Spleen (tissue), 7 donors: ENCODE results near the gene RAB27A.

Experiments used
- POLR2A ChIP-seq, 3 donors: fragments of 450-650 bp; IDR thresholded peaks; one replicate each; pipeline ENCODE4 v1.5.1; 2017; ENCODE audit warnings: antibody characterized with exemption in 3 of 3, mild to moderate bottlenecking in 1 of 3
- POLR2AphosphoS5 ChIP-seq, 3 donors: sonication (generic); formaldehyde crosslinking; IDR thresholded peaks; one replicate each; pipeline ENCODE4 v1.5.1; 2017; ENCODE audit warnings: antibody characterized with exemption in 3 of 3
- TF ChIP-seq, protein P1 (sequence below), 11 experiments: fragments of 200-600 bp in 7 of 11; fragments of 450-650 bp in 4 of 11; sonication (generic) in 4 of 11; IDR thresholded peaks in 8 of 11; conservative IDR thresholded peaks in 3 of 11; 1 replicate in 7 of 11; 2 replicates in 4 of 11; pipeline versions ENCODE4 v1.4.0 to v1.8.0; 2016 to 2021; ENCODE audit warnings: antibody characterized with exemption in 11 of 11, inconsistent platforms in 4 of 11, mild to moderate bottlenecking in 1 of 11
- donor health status: DM: no; HTN: no; CAD: no; lungs with moderate emphysema.
- donor health status: DM: no; HTN: no; CAD: no.
- donor health status: DM: no; HTN: no; CAD: no.

DNA sequence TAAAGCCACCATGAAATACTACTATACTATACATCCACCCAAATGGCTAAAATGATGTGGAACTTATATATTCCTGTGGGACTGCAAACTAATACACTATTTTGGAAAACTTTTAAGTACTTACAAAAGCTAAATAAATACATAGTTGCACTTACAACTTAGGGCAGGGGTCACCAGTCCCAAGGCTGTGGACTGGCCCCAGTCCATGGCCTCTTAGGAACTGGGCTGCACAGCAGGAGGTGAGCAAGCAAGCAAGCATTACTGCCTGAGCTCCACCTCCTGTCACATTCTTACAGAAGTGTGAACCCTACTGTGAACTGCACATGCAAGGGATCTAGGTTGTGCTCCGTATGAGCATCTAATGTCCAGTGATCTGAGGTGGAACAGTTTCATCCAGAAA lies 47.5 kb upstream of the RAB27A start:
- TF ChIP-seq, protein P1, sequence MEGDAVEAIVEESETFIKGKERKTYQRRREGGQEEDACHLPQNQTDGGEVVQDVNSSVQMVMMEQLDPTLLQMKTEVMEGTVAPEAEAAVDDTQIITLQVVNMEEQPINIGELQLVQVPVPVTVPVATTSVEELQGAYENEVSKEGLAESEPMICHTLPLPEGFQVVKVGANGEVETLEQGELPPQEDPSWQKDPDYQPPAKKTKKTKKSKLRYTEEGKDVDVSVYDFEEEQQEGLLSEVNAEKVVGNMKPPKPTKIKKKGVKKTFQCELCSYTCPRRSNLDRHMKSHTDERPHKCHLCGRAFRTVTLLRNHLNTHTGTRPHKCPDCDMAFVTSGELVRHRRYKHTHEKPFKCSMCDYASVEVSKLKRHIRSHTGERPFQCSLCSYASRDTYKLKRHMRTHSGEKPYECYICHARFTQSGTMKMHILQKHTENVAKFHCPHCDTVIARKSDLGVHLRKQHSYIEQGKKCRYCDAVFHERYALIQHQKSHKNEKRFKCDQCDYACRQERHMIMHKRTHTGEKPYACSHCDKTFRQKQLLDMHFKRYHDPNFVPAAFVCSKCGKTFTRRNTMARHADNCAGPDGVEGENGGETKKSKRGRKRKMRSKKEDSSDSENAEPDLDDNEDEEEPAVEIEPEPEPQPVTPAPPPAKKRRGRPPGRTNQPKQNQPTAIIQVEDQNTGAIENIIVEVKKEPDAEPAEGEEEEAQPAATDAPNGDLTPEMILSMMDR (IDR thresholded peaks at IDR 0.05 in 8 of 11, conservative IDR thresholded peaks at IDR 0.05 in 3 of 11) = no peak
- no peak for TF ChIP-seq POLR2A (IDR thresholded peaks at IDR 0.05)
- no peak for TF ChIP-seq POLR2AphosphoS5 (IDR thresholded peaks at IDR 0.05)
